ENCODE measurements around the gene ZSCAN23. TPM values are rescaled to one million over a fixed set of nuclear protein-coding genes. Genes with fewer than 3 reads are reported as not detected.
A peak's percentile ranks its signal among the peaks of the same experiment; 100 is the strongest.

The ZSCAN23 gene
- total and polyA plus RNA-seq, 2 of the 8 experiments (the other 6 are each of a cell fraction or from before 2014, with no cell fraction given) = 0.74 to 5.3 TPM

DNA sequence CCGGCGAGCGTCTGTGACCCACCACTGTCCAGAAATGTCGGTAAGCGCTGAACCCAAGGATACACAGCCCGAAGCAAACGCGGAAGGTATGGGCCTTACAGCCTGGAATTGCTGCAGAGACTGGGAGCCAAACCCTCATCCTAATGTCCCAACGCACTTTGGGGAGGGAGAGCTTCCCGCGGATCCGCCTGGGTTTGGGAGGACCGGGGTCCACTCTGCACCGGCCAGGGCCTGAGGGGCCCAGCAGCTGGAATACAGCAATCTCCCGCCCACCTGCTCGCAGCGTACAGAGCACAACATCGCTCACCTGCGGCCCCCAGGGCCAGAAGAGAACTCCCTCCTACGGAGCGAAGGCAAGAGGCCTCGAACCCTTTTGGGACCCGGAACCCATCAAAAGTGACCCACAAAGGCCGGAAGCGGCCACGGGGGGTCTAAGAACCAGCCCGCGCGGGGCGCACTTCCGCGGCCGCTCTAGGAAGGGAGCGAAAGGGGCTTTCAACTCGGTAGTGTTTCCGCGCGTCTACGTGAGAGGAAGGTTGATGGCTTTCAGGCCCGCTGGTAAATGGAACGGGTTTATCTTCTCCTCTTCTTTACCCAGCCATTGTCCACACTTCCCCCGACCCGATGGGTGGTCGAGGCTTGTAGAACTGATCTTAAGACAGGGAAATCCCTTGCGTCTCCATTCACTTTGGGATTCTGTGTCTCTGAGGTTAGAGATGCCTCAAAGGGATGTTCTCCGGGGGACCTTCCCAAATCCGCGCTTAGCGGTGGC is 43.8 kb downstream of the ZSCAN23 start, which contains the start of gene ZSCAN12 (continued):
- peak; percentile 83; the same call in 1 of the 2 replicates for TF ChIP-seq POLR2AphosphoS5 (IDR thresholded peaks at IDR 0.05; ENCODE audit: low read depth, low read length)
- TF ChIP-seq TAF1 (IDR thresholded peaks at IDR 0.05; ENCODE audit: low read depth, low read length) = peak; percentile 93
- TF ChIP-seq GABPA (IDR thresholded peaks at IDR 0.05; ENCODE audit: borderline replicate concordance, insufficient read depth, low read length) = peak; percentile 89
- TF ChIP-seq KDM4A (IDR thresholded peaks at IDR 0.05; ENCODE audit: low read depth, low read length, severe bottlenecking) = peak; percentile 79
- TF ChIP-seq EP300 (IDR thresholded peaks at IDR 0.05; ENCODE audit: borderline replicate concordance in 1 of 2, low read depth in 2 of 2, low read length in 2 of 2) = peak in 1 of 2 experiments; percentile 62; a peak in 1 of 3 replicates
- 0 out of 2 replicates have a peak, but pooled peaks have one; percentile 13 for TF ChIP-seq BACH1 (IDR thresholded peaks at IDR 0.05; ENCODE audit: low read length)
- TF ChIP-seq YY1 (IDR thresholded peaks at IDR 0.05; ENCODE audit: low read depth, low read length) = peak; percentile 67; the same call in 1 of the 2 replicates

Measured in H1 (cell line).